Measurements from ENCODE around the gene SLIRP. TPM values are rescaled to one million over a fixed set of nuclear protein-coding genes. Genes with fewer than 3 reads are reported as not detected.

SLIRP gene
- total RNA-seq, 1 donor from 2014 or later: 164 TPM

GRCh38 chr14:77760381-77761204 is 52.7 kb downstream of the SLIRP start, which contains the start of gene SNW1:
TSS of gene SNW1 (minus strand) at chr14:77761156. CDS start at chr14:77761127, 29 bp downstream.
- Mint-ChIP-seq H3K27me3 (ENCODE audit: low read depth) (no peaks in the 10 kb centered on the region), H3K9me3 (no peaks in the 10 kb centered on the region), H3K27ac (ENCODE audit: unreplicated experiment) (peak within 1 kb of the TSS; percentile 99), H3K36me3 (ENCODE audit: low read depth) (peaks cover 7% of the 10 kb centered on the region), H3K4me1 (peaks cover 39% of the 10 kb centered on the region), H3K4me3 (peak within 1 kb of the TSS; percentile 99)
- TF ChIP-seq CTCF (conservative IDR thresholded peaks at IDR 0.05): peak; percentile 36
- DNase-seq (ENCODE audit: low read depth, low spot score): peak; percentile 81

- Mint-ChIP-seq H3K4me1 (peaks cover 39% of the 10 kb centered on the region), H3K4me3 (peak overlapping the region; percentile 99), H3K36me3 (ENCODE audit: low read depth) (peaks cover 7% of the 10 kb centered on the region), H3K9me3 (no peaks in the 10 kb centered on the region), H3K27me3 (ENCODE audit: low read depth) (no peaks in the 10 kb centered on the region), H3K27ac (ENCODE audit: unreplicated experiment) (peak overlapping the region; percentile 99)
- peak; percentile 37 for TF ChIP-seq CTCF (conservative IDR thresholded peaks at IDR 0.05)
- peak; percentile 12 for DNase-seq (ENCODE audit: low read depth, low spot score)
These were observed 53.5 kb downstream of the SLIRP start for GRCh38 chr14:77761205-77761931.

- Mint-ChIP-seq H3K27me3 (ENCODE audit: low read depth) (no peaks in the 10 kb centered on the region), H3K4me3 (peak overlapping the region; percentile 34), H3K36me3 (ENCODE audit: low read depth) (peaks cover 4% of the 10 kb centered on the region), H3K9me3 (no peaks in the 10 kb centered on the region), H3K27ac (ENCODE audit: unreplicated experiment) (no peak overlapping the region), H3K4me1 (peaks cover 32% of the 10 kb centered on the region)
- no peak for TF ChIP-seq CTCF (conservative IDR thresholded peaks at IDR 0.05)
- no peak for DNase-seq (ENCODE audit: low read depth, low spot score)
These were observed 55.4 kb downstream of the SLIRP start for GRCh38 chr14:77763316-77763715.

GRCh38 chr14:77763978-77764377 is 56.1 kb downstream of the SLIRP start:
- DNase-seq (ENCODE audit: low read depth, low spot score): no peak
- TF ChIP-seq CTCF (conservative IDR thresholded peaks at IDR 0.05): no peak
- Mint-ChIP-seq H3K9me3 (no peaks in the 10 kb centered on the region), H3K4me1 (peaks cover 31% of the 10 kb centered on the region), H3K4me3 (no peak overlapping the region), H3K27ac (ENCODE audit: unreplicated experiment) (no peak overlapping the region), H3K36me3 (ENCODE audit: low read depth) (no peaks in the 10 kb centered on the region), H3K27me3 (ENCODE audit: low read depth) (no peaks in the 10 kb centered on the region)

Other genes starting within 250 kb of the SLIRP start
- gene ISM2, start 209.3 kb upstream of the SLIRP start, total RNA-seq: 0.16 TPM in 1 of 2 replicates, not detected in the other
- 27.3 and 30.2 TPM in 2 replicates for gene SPTLC2, start 91.5 kb upstream of the SLIRP start, total RNA-seq
- gene ALKBH1, start 80 bp upstream of the SLIRP start, total RNA-seq: 13.7 and 18.1 TPM in 2 replicates
- gene SNW1, start 53.1 kb downstream of the SLIRP start, total RNA-seq: 104 and 107 TPM in 2 replicates
- 9.0 and 9.5 TPM in 2 replicates for gene ADCK1, start 92.0 kb downstream of the SLIRP start, total RNA-seq